ENCODE results near the gene KSR1.
"Not testable (repeated sequence)": the region's sequence is repeated elsewhere in the genome, so short reads cannot be mapped to it uniquely, and the experiment has no call there.

Gene KSR1

GRCh38 chr17:27669850-27670249 is 213.6 kb downstream of the KSR1 start:
- no peak for DNase-seq

- no peak for DNase-seq
Measured at GRCh38 chr17:27670791-27671590, 214.7 kb downstream of the KSR1 start.

- DNase-seq: no peak
Measured at GRCh38 chr17:27671591-27671910, 215.3 kb downstream of the KSR1 start.

- not testable (repeated sequence) for DNase-seq
Measured at GRCh38 chr17:27671977-27672480, 215.8 kb downstream of the KSR1 start.

- no peak for DNase-seq
Measured at GRCh38 chr17:27674335-27674734, 218.1 kb downstream of the KSR1 start.
